Kidney capillary endothelial cell (primary cell): ENCODE measurements around the gene MCRS1.

Experiments used
- DNase-seq: peaks from one replicate; pipeline ENCODE4 v3.0.0-alpha.2; 2018; ENCODE audit warnings: low spot score

Gene MCRS1

GRCh38 chr12:49556391-49557186, 11.4 kb downstream of the MCRS1 start:
- no peak for DNase-seq

- DNase-seq = no peak
Measured at GRCh38 chr12:49555631-49556390, 12.1 kb downstream of the MCRS1 start.

GRCh38 chr12:49554266-49554665, 13.7 kb downstream of the MCRS1 start:
- DNase-seq = no peak

- no peak for DNase-seq
Measured at GRCh38 chr12:49553512-49554088, 14.3 kb downstream of the MCRS1 start.

- no peak for DNase-seq
Measured at GRCh38 chr12:49552899-49553298, 15.0 kb downstream of the MCRS1 start.

- no peak for DNase-seq
Measured at GRCh38 chr12:49552425-49552824, 15.5 kb downstream of the MCRS1 start.

- DNase-seq = no peak
Measured at GRCh38 chr12:49552014-49552413, 15.9 kb downstream of the MCRS1 start.

GRCh38 chr12:49550693-49551252, 17.2 kb downstream of the MCRS1 start:
- DNase-seq = no peak

GRCh38 chr12:49549735-49550692, 17.9 kb downstream of the MCRS1 start:
- no peak for DNase-seq

- DNase-seq = no peak
Measured at GRCh38 chr12:49548822-49549648, 18.9 kb downstream of the MCRS1 start.

- DNase-seq = no peak
Measured at GRCh38 chr12:49548481-49548821, 19.5 kb downstream of the MCRS1 start.

GRCh38 chr12:49547090-49547690, 20.8 kb downstream of the MCRS1 start:
- no peak for DNase-seq

- DNase-seq = no peak
Measured at GRCh38 chr12:49546481-49546880, 21.5 kb downstream of the MCRS1 start.

- DNase-seq = no peak
Measured at GRCh38 chr12:49545815-49546214, 22.1 kb downstream of the MCRS1 start.

- no peak for DNase-seq
Measured at GRCh38 chr12:49543914-49544815, 23.8 kb downstream of the MCRS1 start.

GRCh38 chr12:49543221-49543913, 24.6 kb downstream of the MCRS1 start:
- no peak for DNase-seq

- no peak for DNase-seq
Measured at GRCh38 chr12:49542592-49543160, 25.3 kb downstream of the MCRS1 start.

GRCh38 chr12:49541911-49542505, 25.9 kb downstream of the MCRS1 start:
- no peak for DNase-seq
